HEK293 (cell line): ENCODE results near the gene PASK.
"Not testable (repeated sequence)": the region's sequence is repeated elsewhere in the genome, so short reads cannot be mapped to it uniquely, and the experiment has no call there.

Experiments used
- CTCF ChIA-PET: fragments of 350-600 bp; formaldehyde crosslinking; extraction: SDS; loops from one replicate; lab custom pipeline; 2021; ENCODE audit warnings: antibody characterized with exemption; lab: Yijun Ruan, JAX
- POLR2A ChIA-PET: fragments of 300-600 bp; formaldehyde crosslinking; extraction: SDS; loops from one replicate; lab custom pipeline; 2020; ENCODE audit warnings: antibody characterized with exemption, inconsistent platforms; lab: Yijun Ruan, JAX
- H3K27ac ChIP-seq: fragments of 200-500 bp; sonication (Bioruptor generic); 2 replicates; pipeline ENCODE4 v1.5.1; 2014; ENCODE audit warnings: low read depth, low read length, control low read depth, inconsistent platforms; ENCODE audit errors: extremely low read depth
- H3K36me3 ChIP-seq, 2 experiments: fragments of 200-500 bp in 1 of 2; sonication (Bioruptor generic) in 1 of 2; 1 replicate in 1 of 2; 2 replicates in 1 of 2; pipeline ENCODE4 v1.5.1; 2014 to 2017; ENCODE audit warnings: inconsistent platforms in 2 of 2, low read length in 2 of 2; ENCODE audit not compliant: control insufficient read depth in 2 of 2, insufficient read depth in 1 of 2
- H3K4me1 ChIP-seq: fragments of 200-500 bp; sonication (Bioruptor generic); 2 replicates; pipeline ENCODE4 v1.5.1; 2014; ENCODE audit warnings: mild to moderate bottlenecking, low read length, inconsistent platforms; ENCODE audit not compliant: control insufficient read depth, insufficient read depth
- H3K4me3 ChIP-seq: 2 replicates; pipeline ENCODE4 v1.5.1; 2011; ENCODE audit warnings: low read depth, mild to moderate bottlenecking, control low read depth, low read length, moderate library complexity
- H3K9me3 ChIP-seq: fragments of 200-500 bp; sonication (Bioruptor generic); 2 replicates; pipeline ENCODE4 v1.5.1; 2014; ENCODE audit warnings: low read depth, low read length, inconsistent platforms; ENCODE audit not compliant: control insufficient read depth, insufficient read depth
- KLF16 ChIP-seq: fragments of 450-650 bp; formaldehyde crosslinking; IDR thresholded peaks from 2 replicates; pipeline ENCODE4 v1.5.1; 2017; ENCODE audit warnings: missing biosample characterization, missing genetic modification characterization
- OVOL3 ChIP-seq: fragments of 450-650 bp; formaldehyde crosslinking; IDR thresholded peaks from 2 replicates; pipeline ENCODE4 v1.5.1; 2016; ENCODE audit warnings: missing biosample characterization, missing genetic modification characterization
- ZBTB7A ChIP-seq: fragments of 450-650 bp; formaldehyde crosslinking; IDR thresholded peaks from 2 replicates; pipeline ENCODE4 v1.5.1; 2016; ENCODE audit warnings: low read depth, missing biosample characterization, missing genetic modification characterization
- ZFP41 ChIP-seq: fragments of 450-650 bp; formaldehyde crosslinking; IDR thresholded peaks from 2 replicates; pipeline ENCODE4 v1.5.1; 2016; ENCODE audit warnings: missing biosample characterization, missing genetic modification characterization, borderline replicate concordance
- ZNF146 ChIP-seq: fragments of 450-650 bp; formaldehyde crosslinking; IDR thresholded peaks from 2 replicates; pipeline ENCODE4 v1.5.1; 2016; ENCODE audit warnings: missing biosample characterization, missing genetic modification characterization
- ZNF214 ChIP-seq: fragments of 450-650 bp; formaldehyde crosslinking; IDR thresholded peaks from 2 replicates; pipeline ENCODE4 v1.5.1; 2017; ENCODE audit warnings: missing biosample characterization, mild to moderate bottlenecking, missing genetic modification characterization, borderline replicate concordance
- ZNF354C ChIP-seq: fragments of 450-650 bp; formaldehyde crosslinking; IDR thresholded peaks from 2 replicates; pipeline ENCODE4 v1.5.1; 2016; ENCODE audit warnings: missing biosample characterization, missing genetic modification characterization, low read depth, borderline replicate concordance
- ZNF366 ChIP-seq: fragments of 450-650 bp; formaldehyde crosslinking; conservative IDR thresholded peaks from 2 replicates; pipeline ENCODE4 v1.5.1; 2016; ENCODE audit warnings: missing biosample characterization, missing genetic modification characterization
- ZNF404 ChIP-seq: fragments of 450-650 bp; formaldehyde crosslinking; IDR thresholded peaks from 2 replicates; pipeline ENCODE4 v1.5.1; 2017; ENCODE audit warnings: missing biosample characterization, missing genetic modification characterization
- ZNF433 ChIP-seq: fragments of 450-650 bp; formaldehyde crosslinking; IDR thresholded peaks from 2 replicates; pipeline ENCODE4 v1.5.1; 2016; ENCODE audit warnings: missing biosample characterization, missing genetic modification characterization, low read depth
- ZNF510 ChIP-seq: fragments of 450-650 bp; formaldehyde crosslinking; IDR thresholded peaks from 2 replicates; pipeline ENCODE4 v1.5.1; 2018; ENCODE audit warnings: mild to moderate bottlenecking, missing genetic modification characterization, missing biosample characterization; ENCODE audit not compliant: insufficient replicate concordance
- ZNF785 ChIP-seq: fragments of 450-650 bp; formaldehyde crosslinking; IDR thresholded peaks from 2 replicates; pipeline ENCODE4 v1.5.1; 2016; ENCODE audit warnings: missing biosample characterization, missing genetic modification characterization
- TF ChIP-seq, protein P1 (sequence below): fragments of 450-650 bp; formaldehyde crosslinking; IDR thresholded peaks from 2 replicates; pipeline ENCODE4 v1.5.1; 2016; ENCODE audit warnings: missing biosample characterization, missing genetic modification characterization
- TF ChIP-seq, protein P2 (sequence below): fragments of 450-650 bp; formaldehyde crosslinking; IDR thresholded peaks from 2 replicates; pipeline ENCODE4 v1.5.1; 2016; ENCODE audit warnings: missing biosample characterization, missing genetic modification characterization
- TF ChIP-seq, protein P3 (sequence below): sonication (generic); formaldehyde crosslinking; IDR thresholded peaks from 2 replicates; pipeline ENCODE4 v1.8.1; 2022; ENCODE audit warnings: mild to moderate bottlenecking, moderate library complexity, missing genetic modification reagents

The PASK gene

DNA sequence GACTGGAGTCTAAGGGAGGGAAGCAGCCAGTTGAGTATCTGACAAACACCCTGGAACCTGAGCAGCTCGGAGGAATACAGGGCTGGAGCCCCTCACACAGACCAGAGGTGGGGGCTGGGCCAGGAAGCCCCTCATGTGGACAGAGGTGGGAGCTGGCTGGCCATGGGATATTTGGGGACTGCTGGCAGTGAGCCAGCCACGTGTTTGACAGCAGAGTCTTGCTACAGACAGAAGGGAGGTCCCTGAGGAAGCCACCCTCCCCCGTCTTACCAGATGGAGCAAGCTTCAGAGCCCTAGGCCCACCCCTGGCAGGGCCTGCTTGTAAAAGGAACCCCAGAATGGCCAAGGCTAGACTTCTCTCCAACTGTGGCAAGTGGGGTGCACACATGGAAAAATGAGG lies 43.6 kb downstream of the PASK start:
- Histone ChIP-seq H3K4me3 (no peak overlapping the region), H3K4me1 (peaks cover 4% of the 10 kb centered on the region; the same call in 1 of the 2 replicates)
- ChIA-PET POLR2A (no interaction called here), CTCF (interaction anchor here (2.0 kb wide), 1 partner anchor 27 kb away, joined by 6 read pairs; no protein-coding TSS in a partner anchor)
- TF ChIP-seq, protein P1, sequence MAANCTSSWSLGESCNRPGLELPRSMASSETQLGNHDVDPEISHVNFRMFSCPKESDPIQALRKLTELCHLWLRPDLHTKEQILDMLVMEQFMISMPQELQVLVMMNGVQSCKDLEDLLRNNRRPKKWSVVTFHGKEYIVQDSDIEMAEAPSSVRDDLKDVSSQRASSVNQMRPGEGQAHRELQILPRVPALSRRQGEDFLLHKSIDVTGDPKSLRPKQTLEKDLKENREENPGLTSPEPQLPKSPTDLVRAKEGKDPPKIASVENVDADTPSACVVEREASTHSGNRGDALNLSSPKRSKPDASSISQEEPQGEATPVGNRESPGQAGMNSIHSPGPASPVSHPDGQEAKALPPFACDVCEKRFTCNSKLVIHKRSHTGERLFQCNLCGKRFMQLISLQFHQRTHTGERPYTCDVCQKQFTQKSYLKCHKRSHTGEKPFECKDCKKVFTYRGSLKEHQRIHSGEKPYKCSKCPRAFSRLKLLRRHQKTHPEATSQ (tag by site-specific recombination): no peak
- no peak for TF ChIP-seq ZNF433 (tag by site-specific recombination)
- TF ChIP-seq ZBTB7A (tag by site-specific recombination): no peak
- no peak for TF ChIP-seq ZNF214 (tag by site-specific recombination)
- no peak for TF ChIP-seq OVOL3 (tag by site-specific recombination)
- TF ChIP-seq ZNF146 (tag by site-specific recombination): no peak
- TF ChIP-seq ZNF785: no peak
- TF ChIP-seq, protein P2, sequence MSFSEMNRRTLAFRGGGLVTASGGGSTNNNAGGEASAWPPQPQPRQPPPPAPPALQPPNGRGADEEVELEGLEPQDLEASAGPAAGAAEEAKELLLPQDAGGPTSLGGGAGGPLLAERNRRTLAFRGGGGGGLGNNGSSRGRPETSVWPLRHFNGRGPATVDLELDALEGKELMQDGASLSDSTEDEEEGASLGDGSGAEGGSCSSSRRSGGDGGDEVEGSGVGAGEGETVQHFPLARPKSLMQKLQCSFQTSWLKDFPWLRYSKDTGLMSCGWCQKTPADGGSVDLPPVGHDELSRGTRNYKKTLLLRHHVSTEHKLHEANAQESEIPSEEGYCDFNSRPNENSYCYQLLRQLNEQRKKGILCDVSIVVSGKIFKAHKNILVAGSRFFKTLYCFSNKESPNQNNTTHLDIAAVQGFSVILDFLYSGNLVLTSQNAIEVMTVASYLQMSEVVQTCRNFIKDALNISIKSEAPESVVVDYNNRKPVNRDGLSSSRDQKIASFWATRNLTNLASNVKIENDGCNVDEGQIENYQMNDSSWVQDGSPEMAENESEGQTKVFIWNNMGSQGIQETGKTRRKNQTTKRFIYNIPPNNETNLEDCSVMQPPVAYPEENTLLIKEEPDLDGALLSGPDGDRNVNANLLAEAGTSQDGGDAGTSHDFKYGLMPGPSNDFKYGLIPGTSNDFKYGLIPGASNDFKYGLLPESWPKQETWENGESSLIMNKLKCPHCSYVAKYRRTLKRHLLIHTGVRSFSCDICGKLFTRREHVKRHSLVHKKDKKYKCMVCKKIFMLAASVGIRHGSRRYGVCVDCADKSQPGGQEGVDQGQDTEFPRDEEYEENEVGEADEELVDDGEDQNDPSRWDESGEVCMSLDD (tag by site-specific recombination): no peak
- TF ChIP-seq ZNF354C (tag by site-specific recombination): no peak
- TF ChIP-seq, all 188 proteins: peak for 0
- Histone ChIP-seq H3K27ac (no peak overlapping the region), H3K36me3 (peaks cover 0 to 30% of the 10 kb centered on the region in 2 experiments; a peak in 1 of 3 replicates), H3K9me3 (no peaks in the 10 kb centered on the region)

DNA sequence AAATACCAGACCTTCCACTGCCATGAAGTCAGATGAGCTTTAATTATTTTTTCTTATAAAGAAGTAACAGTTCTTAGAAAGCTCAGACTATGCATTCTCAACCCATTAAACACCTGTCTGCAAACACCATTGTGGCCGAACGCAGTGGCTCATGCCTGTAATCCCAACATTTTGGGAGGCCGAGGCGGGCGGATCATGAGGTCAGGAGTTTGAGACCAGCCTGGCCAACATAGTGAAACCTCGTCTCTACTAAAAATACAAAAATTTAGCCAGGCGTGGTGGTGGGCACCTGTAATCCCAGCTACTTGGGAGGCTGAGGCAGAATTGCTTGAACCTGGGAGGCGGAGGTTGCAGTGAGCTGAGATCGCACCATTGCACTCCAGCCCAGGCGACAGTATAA lies 44.7 kb downstream of the PASK start:
- H3K4me1 ChIP-seq, H3K4me3 ChIP-seq, H3K27ac ChIP-seq, H3K9me3 ChIP-seq: not testable (repeated sequence)
- CTCF ChIA-PET: interaction anchor here (0.7 to 2.0 kb wide), 3 partner anchors 17 to 226 kb away, joined by 3 to 6 read pairs (median 3); no protein-coding TSS in a partner anchor
- peaks cover 0 to 40% of the 10 kb centered on the region in 2 experiments; a peak in 2 of 3 replicates for H3K36me3 ChIP-seq
- POLR2A ChIA-PET: interaction anchor here (0.6 to 0.7 kb wide), 2 partner anchors 527 to 576 kb away, joined by 3 to 4 read pairs; no protein-coding TSS in a partner anchor

DNA sequence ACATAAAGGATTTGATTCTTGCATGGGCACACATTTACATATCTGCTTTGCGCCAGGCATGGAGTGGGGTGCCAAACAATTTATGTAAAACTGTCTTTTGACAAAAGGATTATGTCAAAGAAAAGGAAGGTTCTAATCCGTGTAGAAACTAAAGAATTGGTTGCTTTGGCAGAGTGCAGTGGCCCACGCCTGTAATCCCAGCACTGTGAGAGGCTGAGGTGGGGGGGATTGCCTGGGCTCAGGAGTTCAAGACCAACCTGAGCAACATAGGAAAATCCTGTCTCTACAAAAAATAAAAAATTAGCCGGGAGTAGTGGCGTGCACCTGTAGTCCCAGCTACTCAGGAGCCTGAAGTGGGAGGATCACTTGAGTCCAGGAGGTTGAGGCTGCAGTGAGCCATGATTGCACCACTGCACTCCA lies 46.1 kb downstream of the PASK start:
- TF ChIP-seq ZNF366 (tag by site-specific recombination): no peak
- TF ChIP-seq, protein P3, sequence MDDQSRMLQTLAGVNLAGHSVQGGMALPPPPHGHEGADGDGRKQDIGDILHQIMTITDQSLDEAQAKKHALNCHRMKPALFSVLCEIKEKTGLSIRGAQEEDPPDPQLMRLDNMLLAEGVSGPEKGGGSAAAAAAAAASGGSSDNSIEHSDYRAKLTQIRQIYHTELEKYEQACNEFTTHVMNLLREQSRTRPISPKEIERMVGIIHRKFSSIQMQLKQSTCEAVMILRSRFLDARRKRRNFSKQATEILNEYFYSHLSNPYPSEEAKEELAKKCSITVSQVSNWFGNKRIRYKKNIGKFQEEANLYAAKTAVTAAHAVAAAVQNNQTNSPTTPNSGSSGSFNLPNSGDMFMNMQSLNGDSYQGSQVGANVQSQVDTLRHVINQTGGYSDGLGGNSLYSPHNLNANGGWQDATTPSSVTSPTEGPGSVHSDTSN (CRISPR knock-in tag): no peak
- TF ChIP-seq ZNF404 (tag by site-specific recombination): no peak
- TF ChIP-seq KLF16 (tag by site-specific recombination): no peak
- no peak for TF ChIP-seq ZNF433 (tag by site-specific recombination)
- no peak for TF ChIP-seq ZFP41 (tag by site-specific recombination)
- TF ChIP-seq ZNF510 (tag by site-specific recombination): no peak
- TF ChIP-seq, all 188 proteins: peak for 0
- H3K36me3 ChIP-seq: peaks cover 9 to 46% of the 10 kb centered on the region in 2 experiments
- peak overlapping the region; percentile 73; the same call in 1 of the 2 replicates for H3K27ac ChIP-seq
- H3K4me1 ChIP-seq: peaks cover 4% of the 10 kb centered on the region; the same call in 1 of the 2 replicates
- H3K9me3 ChIP-seq: no peaks in the 10 kb centered on the region
- CTCF ChIA-PET: no interaction called here
- POLR2A ChIA-PET: no interaction called here
- H3K4me3 ChIP-seq: peak overlapping the region; percentile 100
